ENCODE data around the gene TOPAZ1.

- TF ChIP-seq POLR2A (IDR thresholded peaks at IDR 0.05; ENCODE audit: low read length) (no peak), GATA1 (IDR thresholded peaks at IDR 0.05; ENCODE audit: low read depth, low read length) (no peak)
Measured at GRCh38 chr3:44323341-44323955, 81.8 kb downstream of the TOPAZ1 start.
